ENCODE measurements around the gene JAK3. TPM values are rescaled to one million over a fixed set of nuclear protein-coding genes. Genes with fewer than 3 reads are reported as not detected.

The JAK3 gene
- total and polyA plus RNA-seq, 10 of the 15 experiments (the other 5 are each of a cell fraction or from before 2014, with no cell fraction given) = 7.8 to 67.9 (median 33.3) TPM

DNA sequence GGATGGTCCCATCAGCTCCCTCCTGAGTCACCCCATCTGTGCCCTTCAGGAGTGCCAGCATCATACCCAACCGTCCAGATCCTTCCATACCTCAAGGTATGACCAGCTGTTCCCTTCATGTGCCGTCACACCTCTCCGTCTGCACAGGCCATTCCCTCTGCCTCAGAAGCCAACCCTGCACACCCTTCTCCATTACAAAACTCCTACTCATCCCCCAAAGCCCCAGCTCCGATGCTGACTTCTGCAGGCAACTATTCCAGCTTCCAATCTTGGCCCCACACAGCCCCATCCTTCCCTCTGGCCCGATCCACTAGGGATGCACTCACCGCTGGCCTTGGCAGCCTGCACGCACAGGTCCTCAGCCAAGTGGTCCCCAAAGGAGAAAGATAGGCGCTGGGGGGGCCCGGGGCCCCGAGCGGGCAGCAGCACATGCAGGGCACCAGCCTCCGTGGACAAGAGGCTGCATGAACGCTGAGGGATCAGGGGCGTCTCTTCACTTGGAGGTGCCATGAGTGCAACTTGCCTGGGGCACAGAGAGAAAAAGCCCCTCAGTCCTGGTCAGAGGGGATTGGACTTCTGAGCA lies 3.8 kb downstream of the JAK3 start (continued):
- no peak for TF ChIP-seq FOXK2 (IDR thresholded peaks at IDR 0.05)

GRCh38 chr19:17843292-17843827 lies 4.4 kb downstream of the JAK3 start:
- Histone ChIP-seq H3K4me1 (ENCODE audit: control insufficient read depth, insufficient read depth, low read length) (peaks cover 19% of the 10 kb centered on the region), H3K27ac (ENCODE audit: control insufficient read depth, insufficient read depth) (no peak overlapping the region), H3K4me2 (ENCODE audit: control insufficient read depth, insufficient read depth) (no peak overlapping the region), H4K20me1 (ENCODE audit: control insufficient read depth, insufficient read depth) (no peaks in the 10 kb centered on the region), H2AFZ (ENCODE audit: control insufficient read depth, low read depth, low read length) (no peak overlapping the region), H3K4me3 (no peak overlapping the region), H3K9me3 (replicated peaks; ENCODE audit: control insufficient read depth, insufficient read depth, low read length) (no peaks in the 10 kb centered on the region; the same call in 2 of the 3 replicates), H3K9ac (ENCODE audit: control insufficient read depth, insufficient read depth, low read length) (no peak overlapping the region), H3K36me3 (ENCODE audit: control insufficient read depth in 2 of 2, insufficient read depth in 2 of 2, low read length in 1 of 2) (peaks cover 6 to 18% of the 10 kb centered on the region in 2 experiments), H3K27me3 (replicated peaks in 1 of 2; ENCODE audit: control insufficient read depth in 2 of 2, insufficient read depth in 2 of 2, low read length in 1 of 2) (no peaks in the 10 kb centered on the region), H3K79me2 (ENCODE audit: control insufficient read depth, insufficient read depth, low read length) (peaks cover 28% of the 10 kb centered on the region)
- ChIA-PET POLR2A (no interaction called here), CTCF (interaction anchor here (0.5 to 1.1 kb wide), 4 partner anchors 16 to 451 kb away, joined by 3 to 4 read pairs (median 4); partner anchors contain the start of gene RPL18A), SMC1A (ENCODE audit: uncharacterized antibody, unreplicated experiment) (no interaction called here), RAD21 (ENCODE audit: unreplicated experiment) (no interaction called here)
- ATAC-seq (no peak), FAIRE-seq (no peak), DNase-seq (ENCODE audit: low read depth, low spot score) (no peak)
- intact Hi-C loops (cut with micrococcal nuclease; ENCODE audit: unreplicated experiment) = no loop called here
- WGBS (ENCODE audit: insufficient coverage, insufficient replicate concordance, low lambda C conversion rate, missing lambda C conversion rate) = 95% methylated on average over 9 of the region's 9 CpGs
- in situ Hi-C loops (cut with MboI) = no loop called here
- BruUV-seq (replicated peaks) = no TSS peak
- TF ChIP-seq HDAC2 (IDR thresholded peaks at IDR 0.05) (no peak), MEF2B (IDR thresholded peaks at IDR 0.05; ENCODE audit: partially characterized antibody, poor library complexity, severe bottlenecking) (no peak), FOXM1 (IDR thresholded peaks at IDR 0.05; ENCODE audit: low read depth, low read length) (no peak), CREB1 (IDR thresholded peaks at IDR 0.05; ENCODE audit: low read depth) (no peak), CBX5 (IDR thresholded peaks at IDR 0.05; ENCODE audit: low read depth) (no peak), NR2C2 (IDR thresholded peaks at IDR 0.05; ENCODE audit: borderline replicate concordance, control insufficient read depth, insufficient read length, low read depth) (no peak), BACH1 (IDR thresholded peaks at IDR 0.05; ENCODE audit: borderline replicate concordance) (no peak), NR2C1 (IDR thresholded peaks at IDR 0.05) (no peak), BMI1 (IDR thresholded peaks at IDR 0.05; ENCODE audit: borderline replicate concordance) (no peak), GATAD2B (conservative IDR thresholded peaks at IDR 0.05; ENCODE audit: low read depth) (no peak), SP1 (IDR thresholded peaks at IDR 0.05; ENCODE audit: low read depth, low read length) (no peak), ETV6 (conservative IDR thresholded peaks at IDR 0.05 in 1 of 2, IDR thresholded peaks at IDR 0.05 in 1 of 2; ENCODE audit: borderline replicate concordance in 1 of 2, low read depth in 1 of 2) (no peak), HCFC1 (IDR thresholded peaks at IDR 0.05; ENCODE audit: low read length) (no peak), NR2F1 (conservative IDR thresholded peaks at IDR 0.05) (no peak), CBX3 (IDR thresholded peaks at IDR 0.05; ENCODE audit: borderline replicate concordance, low read depth) (no peak), ZNF622 (IDR thresholded peaks at IDR 0.05) (no peak), SREBF1 (IDR thresholded peaks at IDR 0.05; ENCODE audit: low read length) (no peak)
- TF ChIP-seq, protein P1, sequence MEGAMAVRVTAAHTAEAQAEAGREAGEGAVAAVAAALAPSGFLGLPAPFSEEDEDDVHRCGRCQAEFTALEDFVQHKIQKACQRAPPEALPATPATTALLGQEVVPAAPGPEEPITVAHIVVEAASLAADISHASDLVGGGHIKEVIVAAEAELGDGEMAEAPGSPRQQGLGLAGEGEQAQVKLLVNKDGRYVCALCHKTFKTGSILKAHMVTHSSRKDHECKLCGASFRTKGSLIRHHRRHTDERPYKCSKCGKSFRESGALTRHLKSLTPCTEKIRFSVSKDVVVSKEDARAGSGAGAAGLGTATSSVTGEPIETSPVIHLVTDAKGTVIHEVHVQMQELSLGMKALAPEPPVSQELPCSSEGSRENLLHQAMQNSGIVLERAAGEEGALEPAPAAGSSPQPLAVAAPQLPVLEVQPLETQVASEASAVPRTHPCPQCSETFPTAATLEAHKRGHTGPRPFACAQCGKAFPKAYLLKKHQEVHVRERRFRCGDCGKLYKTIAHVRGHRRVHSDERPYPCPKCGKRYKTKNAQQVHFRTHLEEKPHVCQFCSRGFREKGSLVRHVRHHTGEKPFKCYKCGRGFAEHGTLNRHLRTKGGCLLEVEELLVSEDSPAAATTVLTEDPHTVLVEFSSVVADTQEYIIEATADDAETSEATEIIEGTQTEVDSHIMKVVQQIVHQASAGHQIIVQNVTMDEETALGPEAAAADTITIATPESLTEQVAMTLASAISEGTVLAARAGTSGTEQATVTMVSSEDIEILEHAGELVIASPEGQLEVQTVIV (IDR thresholded peaks at IDR 0.05; ENCODE audit: borderline replicate concordance, partially characterized antibody) = no peak

All from GM12878 (cell line).